Activated CD8-positive, alpha-beta T cell treated with anti-CD3 and anti-CD28 coated beads, Interleukin-2, amount 10 ng/mL, durations not matched to agents 7 days and 5 days (primary cell): Measurements from ENCODE around the gene MPPED2. TPM values are rescaled to one million over a fixed set of nuclear protein-coding genes. Genes with fewer than 3 reads are reported as not detected.
A peak's percentile ranks its signal among the peaks of the same experiment; 100 is the strongest.

Source experiments
- ATAC-seq: fragments of 150-1000 bp; cut with Tn5 transposase; one replicate; pipeline ENCODE4 v1.10.0; 2021; ENCODE audit warnings: moderate library complexity
- CTCF ChIA-PET: fragments of 350-600 bp; sonication (Branson Sonifier 250); formaldehyde crosslinking; loops from one replicate; lab custom pipeline; 2021; ENCODE audit warnings: antibody characterized with exemption; lab: Charles Lee
- POLR2A ChIA-PET: fragments of 350-600 bp; sonication (Branson Sonifier 250); formaldehyde crosslinking; loops from one replicate; lab custom pipeline; 2021; ENCODE audit warnings: antibody characterized with exemption; lab: Charles Lee
- DNase-seq: peaks from one replicate; pipeline ENCODE4 v3.0.0-alpha.2; 2020
- H3K27ac Mint-ChIP-seq: one replicate; pipeline ENCODE4 v1.8.0; 2021; ENCODE audit warnings: mild to moderate bottlenecking, mixed read lengths
- H3K27me3 Mint-ChIP-seq: one replicate; pipeline ENCODE4 v1.8.0; 2021; ENCODE audit warnings: low read depth, mixed read lengths
- H3K36me3 Mint-ChIP-seq: one replicate; pipeline ENCODE4 v1.8.0; 2021; ENCODE audit warnings: low read depth, mixed read lengths
- H3K4me1 Mint-ChIP-seq: one replicate; pipeline ENCODE4 v1.8.0; 2021; ENCODE audit warnings: low read depth, mixed read lengths
- H3K4me3 Mint-ChIP-seq: one replicate; pipeline ENCODE4 v1.8.0; 2021; ENCODE audit warnings: mild to moderate bottlenecking, mixed read lengths
- H3K9me3 Mint-ChIP-seq: one replicate; pipeline ENCODE4 v1.8.0; 2022; ENCODE audit warnings: mixed read lengths; ENCODE audit not compliant: insufficient read depth
- total RNA-seq, 2 experiments: library from RNA; stranded (reverse); gene quantifications; one replicate each; pipeline ENCODE4 v1.2.3, GENCODE V29; 2021

MPPED2 gene
- total RNA-seq, 2 experiments from 2014 or later: not detected

GRCh38 chr11:30594646-30595411 is 8.7 kb upstream of the MPPED2 start:
- DNase-seq (no peak), ATAC-seq (no peak)
- Mint-ChIP-seq H3K4me3 (no peak overlapping the region), H3K4me1 (no peaks in the 10 kb centered on the region), H3K27ac (no peak overlapping the region), H3K36me3 (no peaks in the 10 kb centered on the region), H3K9me3 (no peaks in the 10 kb centered on the region), H3K27me3 (peaks cover 6% of the 10 kb centered on the region)
- ChIA-PET CTCF (no interaction called here), POLR2A (no interaction called here)

- no peak overlapping the region for H3K4me3 Mint-ChIP-seq
Measured at GRCh38 chr11:30587269-30587812, 1.2 kb upstream of the MPPED2 start.

GRCh38 chr11:30585892-30586250 is 282 bp downstream of the MPPED2 start:
- Mint-ChIP-seq H3K4me1 (peaks cover 6% of the 10 kb centered on the region), H3K9me3 (no peaks in the 10 kb centered on the region), H3K27me3 (peaks cover 47% of the 10 kb centered on the region), H3K27ac (no peak overlapping the region), H3K36me3 (peaks cover 2% of the 10 kb centered on the region), H3K4me3 (peak overlapping the region; percentile 61)
- ATAC-seq: no peak
- POLR2A ChIA-PET: no interaction called here
- DNase-seq: no peak
- CTCF ChIA-PET: interaction anchor here (0.8 kb wide), 1 partner anchor 18 kb away, joined by 3 read pairs; no protein-coding TSS in a partner anchor

More at GRCh38 chr11:30587269-30587812, 1.2 kb upstream of the MPPED2 start:
- peaks cover 48% of the 10 kb centered on the region for H3K27me3 Mint-ChIP-seq
- no peaks in the 10 kb centered on the region for H3K9me3 Mint-ChIP-seq
- POLR2A ChIA-PET: no interaction called here
- CTCF ChIA-PET: no interaction called here
- H3K4me1 Mint-ChIP-seq: peaks cover 6% of the 10 kb centered on the region
- H3K36me3 Mint-ChIP-seq: peaks cover 2% of the 10 kb centered on the region
- DNase-seq (no peak), ATAC-seq (no peak)
- H3K27ac Mint-ChIP-seq: no peak overlapping the region

- Mint-ChIP-seq H3K4me3 (peak overlapping the region; percentile 24), H3K4me1 (peaks cover 6% of the 10 kb centered on the region), H3K36me3 (peaks cover 2% of the 10 kb centered on the region), H3K9me3 (no peaks in the 10 kb centered on the region), H3K27me3 (peaks cover 47% of the 10 kb centered on the region), H3K27ac (no peak overlapping the region)
- ATAC-seq: peak; percentile 65
- ChIA-PET CTCF (interaction anchor here (0.8 kb wide), 1 partner anchor 18 kb away, joined by 3 read pairs; no protein-coding TSS in a partner anchor), POLR2A (no interaction called here)
- DNase-seq: no peak
Measured at GRCh38 chr11:30585125-30585891, 845 bp downstream of the MPPED2 start.

GRCh38 chr11:30583476-30584280 is 2.5 kb downstream of the MPPED2 start:
- ATAC-seq (no peak), DNase-seq (no peak)
- Mint-ChIP-seq H3K27me3 (peaks cover 46% of the 10 kb centered on the region), H3K36me3 (peaks cover 2% of the 10 kb centered on the region), H3K4me1 (peaks cover 6% of the 10 kb centered on the region), H3K9me3 (no peaks in the 10 kb centered on the region), H3K27ac (no peak overlapping the region), H3K4me3 (no peak overlapping the region)
- CTCF ChIA-PET: interaction anchor here (0.6 kb wide), 1 partner anchor 12 kb away, joined by 3 read pairs; no protein-coding TSS in a partner anchor
- POLR2A ChIA-PET: no interaction called here

- no peak for ATAC-seq
- ChIA-PET POLR2A (no interaction called here), CTCF (no interaction called here)
- Mint-ChIP-seq H3K9me3 (no peaks in the 10 kb centered on the region), H3K27me3 (peaks cover 42% of the 10 kb centered on the region), H3K4me1 (peaks cover 6% of the 10 kb centered on the region), H3K36me3 (peaks cover 2% of the 10 kb centered on the region), H3K4me3 (no peak overlapping the region), H3K27ac (no peak overlapping the region)
- DNase-seq: no peak
Measured at GRCh38 chr11:30582726-30583125, 3.4 kb downstream of the MPPED2 start.

- ChIA-PET POLR2A (no interaction called here), CTCF (no interaction called here)
- H3K9me3 Mint-ChIP-seq: no peaks in the 10 kb centered on the region
- ATAC-seq: no peak
- peaks cover 2% of the 10 kb centered on the region for H3K36me3 Mint-ChIP-seq
- H3K4me1 Mint-ChIP-seq: peaks cover 3% of the 10 kb centered on the region
- H3K27ac Mint-ChIP-seq: no peak overlapping the region
- H3K4me3 Mint-ChIP-seq: no peak overlapping the region
- no peak for DNase-seq
- peaks cover 34% of the 10 kb centered on the region for H3K27me3 Mint-ChIP-seq
Measured at GRCh38 chr11:30581675-30582074, 4.5 kb downstream of the MPPED2 start.

- no peak overlapping the region for H3K4me3 Mint-ChIP-seq
- H3K27ac Mint-ChIP-seq: no peak overlapping the region
- ATAC-seq: no peak
- peaks cover 2% of the 10 kb centered on the region for H3K4me1 Mint-ChIP-seq
- no peaks in the 10 kb centered on the region for H3K9me3 Mint-ChIP-seq
- ChIA-PET POLR2A (no interaction called here), CTCF (no interaction called here)
- H3K36me3 Mint-ChIP-seq: peaks cover 2% of the 10 kb centered on the region
- H3K27me3 Mint-ChIP-seq: peaks cover 28% of the 10 kb centered on the region
- DNase-seq: no peak
Measured at GRCh38 chr11:30580573-30580972, 5.6 kb downstream of the MPPED2 start.

GRCh38 chr11:30579415-30580175 is 6.6 kb downstream of the MPPED2 start:
- ATAC-seq: no peak
- no peak overlapping the region for H3K27ac Mint-ChIP-seq
- H3K4me3 Mint-ChIP-seq: no peak overlapping the region
- CTCF ChIA-PET: no interaction called here
- POLR2A ChIA-PET: no interaction called here
- H3K36me3 Mint-ChIP-seq: peaks cover 2% of the 10 kb centered on the region
- DNase-seq: no peak
- H3K4me1 Mint-ChIP-seq: no peaks in the 10 kb centered on the region
- H3K27me3 Mint-ChIP-seq: peaks cover 25% of the 10 kb centered on the region
- H3K9me3 Mint-ChIP-seq: no peaks in the 10 kb centered on the region

- CTCF ChIA-PET: no interaction called here
- POLR2A ChIA-PET: no interaction called here
- Mint-ChIP-seq H3K27ac (no peak overlapping the region), H3K4me3 (no peak overlapping the region), H3K4me1 (no peaks in the 10 kb centered on the region), H3K27me3 (peaks cover 14% of the 10 kb centered on the region), H3K36me3 (no peaks in the 10 kb centered on the region), H3K9me3 (no peaks in the 10 kb centered on the region)
- DNase-seq (no peak), ATAC-seq (no peak)
Measured at GRCh38 chr11:30578406-30578805, 7.7 kb downstream of the MPPED2 start.

GRCh38 chr11:30573951-30574350 is 12.2 kb downstream of the MPPED2 start:
- Mint-ChIP-seq H3K4me1 (no peaks in the 10 kb centered on the region), H3K9me3 (no peaks in the 10 kb centered on the region), H3K36me3 (no peaks in the 10 kb centered on the region), H3K4me3 (no peak overlapping the region), H3K27ac (no peak overlapping the region), H3K27me3 (no peaks in the 10 kb centered on the region)
- DNase-seq (no peak), ATAC-seq (no peak)
- ChIA-PET CTCF (no interaction called here), POLR2A (no interaction called here)
